Adrenal gland (tissue), 5 donors: ENCODE data around the gene SECISBP2L.

Experiments used
- POLR2A ChIP-seq, 2 donors: fragments of 450-650 bp; IDR thresholded peaks; one replicate each; pipeline ENCODE4 v1.6.1; 2017; ENCODE audit warnings: antibody characterized with exemption in 2 of 2, mild to moderate bottlenecking in 2 of 2, moderate library complexity in 1 of 2
- TF ChIP-seq, protein P1 (sequence below), 6 experiments: fragments of 450-650 bp in 4 of 6; fragments of 200-600 bp in 2 of 6; sonication (generic) in 1 of 6; IDR thresholded peaks; 1 replicate in 5 of 6; 2 replicates in 1 of 6; pipeline versions ENCODE4 v1.5.1 to v1.8.0; 2016 to 2021; ENCODE audit warnings: antibody characterized with exemption in 6 of 6, mild to moderate bottlenecking in 2 of 6, moderate library complexity in 1 of 6
- donor health status: DM: no; HTN: no; CAD: no.

DNA sequence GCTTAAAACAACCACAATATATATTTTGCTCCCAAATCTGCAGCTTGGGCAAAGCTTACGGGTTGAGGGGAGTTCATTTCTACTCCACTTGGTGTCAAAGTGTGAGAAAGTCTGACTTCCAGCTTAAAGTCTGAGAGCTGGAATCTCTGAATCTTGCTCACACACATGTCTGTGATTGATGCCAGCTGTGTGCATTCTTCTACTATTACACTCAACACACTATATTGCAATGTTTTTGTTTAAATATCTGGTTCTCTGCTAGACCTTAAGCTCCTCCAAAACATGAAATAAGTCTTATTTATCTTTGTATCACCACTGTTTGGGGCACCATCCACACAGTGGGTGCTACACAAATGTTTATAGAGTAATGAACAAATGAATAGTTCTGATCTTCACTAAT is 36.7 kb upstream of the SECISBP2L start:
- TF ChIP-seq, protein P1, sequence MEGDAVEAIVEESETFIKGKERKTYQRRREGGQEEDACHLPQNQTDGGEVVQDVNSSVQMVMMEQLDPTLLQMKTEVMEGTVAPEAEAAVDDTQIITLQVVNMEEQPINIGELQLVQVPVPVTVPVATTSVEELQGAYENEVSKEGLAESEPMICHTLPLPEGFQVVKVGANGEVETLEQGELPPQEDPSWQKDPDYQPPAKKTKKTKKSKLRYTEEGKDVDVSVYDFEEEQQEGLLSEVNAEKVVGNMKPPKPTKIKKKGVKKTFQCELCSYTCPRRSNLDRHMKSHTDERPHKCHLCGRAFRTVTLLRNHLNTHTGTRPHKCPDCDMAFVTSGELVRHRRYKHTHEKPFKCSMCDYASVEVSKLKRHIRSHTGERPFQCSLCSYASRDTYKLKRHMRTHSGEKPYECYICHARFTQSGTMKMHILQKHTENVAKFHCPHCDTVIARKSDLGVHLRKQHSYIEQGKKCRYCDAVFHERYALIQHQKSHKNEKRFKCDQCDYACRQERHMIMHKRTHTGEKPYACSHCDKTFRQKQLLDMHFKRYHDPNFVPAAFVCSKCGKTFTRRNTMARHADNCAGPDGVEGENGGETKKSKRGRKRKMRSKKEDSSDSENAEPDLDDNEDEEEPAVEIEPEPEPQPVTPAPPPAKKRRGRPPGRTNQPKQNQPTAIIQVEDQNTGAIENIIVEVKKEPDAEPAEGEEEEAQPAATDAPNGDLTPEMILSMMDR (IDR thresholded peaks at IDR 0.05), result no peak
- TF ChIP-seq POLR2A (IDR thresholded peaks at IDR 0.05), result no peak
